Measurements from ENCODE around the gene ANLN. TPM values are rescaled to one million over a fixed set of nuclear protein-coding genes. Genes with fewer than 3 reads are reported as not detected.

ANLN gene
- total RNA-seq, 1 experiment from 2014 or later, result 238 TPM

DNA sequence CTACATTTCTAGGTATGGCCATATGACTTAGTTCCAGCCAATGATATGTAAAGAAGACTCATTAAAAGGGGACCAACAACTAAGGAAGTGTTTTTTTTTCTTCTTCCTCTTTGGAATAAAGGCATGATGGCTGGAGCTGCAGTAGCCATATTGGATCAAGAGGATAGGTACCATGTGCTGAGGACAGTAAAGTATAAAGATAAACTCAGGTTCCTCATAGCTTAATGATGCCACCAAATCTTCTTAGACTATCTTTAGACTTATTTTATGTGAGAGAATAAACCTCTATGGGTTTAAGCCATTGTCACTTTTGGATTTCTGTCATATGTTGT, 85.3 kb downstream of the ANLN start:
- no peak for DNase-seq (ENCODE audit: low read depth, low spot score)
- ChIA-PET CTCF (interaction anchor here (0.7 to 1.0 kb wide), 2 partner anchors 707 to 724 kb away, joined by 3 to 4 read pairs; no protein-coding TSS in a partner anchor), POLR2A (no interaction called here)
- Histone ChIP-seq H3K27ac (ENCODE audit: low read length) (no peak overlapping the region), H3K27me3 (ENCODE audit: control insufficient read depth, insufficient read depth, low read length) (no peaks in the 10 kb centered on the region), H3K4me3 (ENCODE audit: low read depth in 2 of 2, low read length in 2 of 2) (no peak overlapping the region), H3K9me3 (ENCODE audit: control insufficient read depth, insufficient read depth, low read depth, low read length) (no peaks in the 10 kb centered on the region), H3K36me3 (ENCODE audit: control insufficient read depth, insufficient read depth, low read length) (no peaks in the 10 kb centered on the region), H3K4me1 (ENCODE audit: control insufficient read depth, insufficient read depth, low read length) (no peaks in the 10 kb centered on the region)
- BruUV-seq (replicated peaks), result no TSS peak
- no peak for ATAC-seq
- intact Hi-C loops (cut with micrococcal nuclease; ENCODE audit: unreplicated experiment) (no loop called here), in situ Hi-C loops (cut with HindIII; ENCODE audit: low pct_unique_long_range_greater_than_20kb, low sequenced_read_pairs) (loop anchor here (25.0 kb wide), 1 partner anchor 712 kb away; no protein-coding TSS in a partner anchor)
- TF ChIP-seq, protein P1, sequence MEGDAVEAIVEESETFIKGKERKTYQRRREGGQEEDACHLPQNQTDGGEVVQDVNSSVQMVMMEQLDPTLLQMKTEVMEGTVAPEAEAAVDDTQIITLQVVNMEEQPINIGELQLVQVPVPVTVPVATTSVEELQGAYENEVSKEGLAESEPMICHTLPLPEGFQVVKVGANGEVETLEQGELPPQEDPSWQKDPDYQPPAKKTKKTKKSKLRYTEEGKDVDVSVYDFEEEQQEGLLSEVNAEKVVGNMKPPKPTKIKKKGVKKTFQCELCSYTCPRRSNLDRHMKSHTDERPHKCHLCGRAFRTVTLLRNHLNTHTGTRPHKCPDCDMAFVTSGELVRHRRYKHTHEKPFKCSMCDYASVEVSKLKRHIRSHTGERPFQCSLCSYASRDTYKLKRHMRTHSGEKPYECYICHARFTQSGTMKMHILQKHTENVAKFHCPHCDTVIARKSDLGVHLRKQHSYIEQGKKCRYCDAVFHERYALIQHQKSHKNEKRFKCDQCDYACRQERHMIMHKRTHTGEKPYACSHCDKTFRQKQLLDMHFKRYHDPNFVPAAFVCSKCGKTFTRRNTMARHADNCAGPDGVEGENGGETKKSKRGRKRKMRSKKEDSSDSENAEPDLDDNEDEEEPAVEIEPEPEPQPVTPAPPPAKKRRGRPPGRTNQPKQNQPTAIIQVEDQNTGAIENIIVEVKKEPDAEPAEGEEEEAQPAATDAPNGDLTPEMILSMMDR (IDR thresholded peaks at IDR 0.05), result no peak
- TF ChIP-seq SIN3A (IDR thresholded peaks at IDR 0.05; ENCODE audit: borderline replicate concordance, insufficient read depth, low read depth, low read length) (no peak), TCF7L2 (IDR thresholded peaks at IDR 0.05; ENCODE audit: low read depth, low read length) (no peak), POLR2AphosphoS5 (IDR thresholded peaks at IDR 0.05; ENCODE audit: low read depth, low read length) (no peak)
- TF ChIP-seq, protein P2, sequence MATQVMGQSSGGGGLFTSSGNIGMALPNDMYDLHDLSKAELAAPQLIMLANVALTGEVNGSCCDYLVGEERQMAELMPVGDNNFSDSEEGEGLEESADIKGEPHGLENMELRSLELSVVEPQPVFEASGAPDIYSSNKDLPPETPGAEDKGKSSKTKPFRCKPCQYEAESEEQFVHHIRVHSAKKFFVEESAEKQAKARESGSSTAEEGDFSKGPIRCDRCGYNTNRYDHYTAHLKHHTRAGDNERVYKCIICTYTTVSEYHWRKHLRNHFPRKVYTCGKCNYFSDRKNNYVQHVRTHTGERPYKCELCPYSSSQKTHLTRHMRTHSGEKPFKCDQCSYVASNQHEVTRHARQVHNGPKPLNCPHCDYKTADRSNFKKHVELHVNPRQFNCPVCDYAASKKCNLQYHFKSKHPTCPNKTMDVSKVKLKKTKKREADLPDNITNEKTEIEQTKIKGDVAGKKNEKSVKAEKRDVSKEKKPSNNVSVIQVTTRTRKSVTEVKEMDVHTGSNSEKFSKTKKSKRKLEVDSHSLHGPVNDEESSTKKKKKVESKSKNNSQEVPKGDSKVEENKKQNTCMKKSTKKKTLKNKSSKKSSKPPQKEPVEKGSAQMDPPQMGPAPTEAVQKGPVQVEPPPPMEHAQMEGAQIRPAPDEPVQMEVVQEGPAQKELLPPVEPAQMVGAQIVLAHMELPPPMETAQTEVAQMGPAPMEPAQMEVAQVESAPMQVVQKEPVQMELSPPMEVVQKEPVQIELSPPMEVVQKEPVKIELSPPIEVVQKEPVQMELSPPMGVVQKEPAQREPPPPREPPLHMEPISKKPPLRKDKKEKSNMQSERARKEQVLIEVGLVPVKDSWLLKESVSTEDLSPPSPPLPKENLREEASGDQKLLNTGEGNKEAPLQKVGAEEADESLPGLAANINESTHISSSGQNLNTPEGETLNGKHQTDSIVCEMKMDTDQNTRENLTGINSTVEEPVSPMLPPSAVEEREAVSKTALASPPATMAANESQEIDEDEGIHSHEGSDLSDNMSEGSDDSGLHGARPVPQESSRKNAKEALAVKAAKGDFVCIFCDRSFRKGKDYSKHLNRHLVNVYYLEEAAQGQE (IDR thresholded peaks at IDR 0.05; ENCODE audit: insufficient read depth in 1 of 2, low read depth in 2 of 2, low read length in 1 of 2), result no peak

DNA sequence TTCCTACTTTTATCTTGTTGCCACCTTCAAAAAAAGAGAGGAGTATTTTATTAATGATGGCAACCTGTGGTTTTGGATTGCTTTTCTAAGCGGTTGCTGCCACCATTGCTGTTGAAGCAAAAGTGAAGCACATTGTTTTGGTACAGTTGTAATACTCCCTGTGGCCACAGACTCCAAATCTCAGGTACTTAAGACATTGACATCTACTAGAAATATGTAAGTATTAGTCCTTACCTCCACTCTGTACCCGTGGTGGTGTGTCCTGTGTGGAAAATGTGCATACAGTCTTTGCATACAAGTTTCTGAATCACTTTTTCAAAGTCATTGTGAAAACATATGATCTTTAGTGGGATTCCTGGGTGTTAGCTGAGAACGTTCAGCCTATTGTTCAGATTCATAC, 85.7 kb downstream of the ANLN start:
- TF ChIP-seq POLR2AphosphoS5 (IDR thresholded peaks at IDR 0.05; ENCODE audit: low read depth, low read length) (no peak), SIN3A (IDR thresholded peaks at IDR 0.05; ENCODE audit: borderline replicate concordance, insufficient read depth, low read depth, low read length) (no peak), TCF7L2 (IDR thresholded peaks at IDR 0.05; ENCODE audit: low read depth, low read length) (no peak)
- TF ChIP-seq, protein P2 (IDR thresholded peaks at IDR 0.05; ENCODE audit: insufficient read depth in 1 of 2, low read depth in 2 of 2, low read length in 1 of 2), result no peak
- TF ChIP-seq, protein P1 (IDR thresholded peaks at IDR 0.05), result no peak
- no peaks in the 10 kb centered on the region for H3K36me3 ChIP-seq (ENCODE audit: control insufficient read depth, insufficient read depth, low read length)
- DNase-seq (ENCODE audit: low read depth, low spot score) (no peak), ATAC-seq (no peak)
- ChIA-PET POLR2A (no interaction called here), CTCF (interaction anchor here (0.7 kb wide), 1 partner anchor 723 kb away, joined by 3 read pairs; no protein-coding TSS in a partner anchor)
- no peak overlapping the region for H3K27ac ChIP-seq (ENCODE audit: low read length)
- no peaks in the 10 kb centered on the region for H3K9me3 ChIP-seq (ENCODE audit: control insufficient read depth, insufficient read depth, low read depth, low read length)
- intact Hi-C loops (cut with micrococcal nuclease; ENCODE audit: unreplicated experiment), result no loop called here
- H3K4me3 ChIP-seq (ENCODE audit: low read depth in 2 of 2, low read length in 2 of 2), result no peak overlapping the region
- H3K4me1 ChIP-seq (ENCODE audit: control insufficient read depth, insufficient read depth, low read length), result no peaks in the 10 kb centered on the region
- BruUV-seq (replicated peaks), result no TSS peak
- H3K27me3 ChIP-seq (ENCODE audit: control insufficient read depth, insufficient read depth, low read length), result no peaks in the 10 kb centered on the region
- in situ Hi-C loops (cut with HindIII; ENCODE audit: low pct_unique_long_range_greater_than_20kb, low sequenced_read_pairs), result loop anchor here (25.0 kb wide), 1 partner anchor 712 kb away; no protein-coding TSS in a partner anchor

All from Panc1 (cell line).